NCI-H524 (cell line): Measurements from ENCODE around the gene C3.
"Not testable (repeated sequence)": the region's sequence is repeated elsewhere in the genome, so short reads cannot be mapped to it uniquely, and the experiment has no call there.

Source experiments
- DNase-seq, 2 experiments: peaks; one replicate each; lab custom pipeline; 2025; lab: John Stamatoyannopoulos, UW

Gene C3

GRCh38 chr19:6690160-6690885 lies 30.1 kb downstream of the C3 start:
- no peak for DNase-seq

GRCh38 chr19:6687114-6687513 lies 33.3 kb downstream of the C3 start:
- no peak for DNase-seq

- no peak for DNase-seq
Measured at GRCh38 chr19:6686628-6686975, 33.8 kb downstream of the C3 start.

- no peak for DNase-seq
Measured at GRCh38 chr19:6685962-6686627, 34.4 kb downstream of the C3 start.

- DNase-seq: no peak
Measured at GRCh38 chr19:6685482-6685881, 35.0 kb downstream of the C3 start.

GRCh38 chr19:6683971-6684370 lies 36.5 kb downstream of the C3 start:
- no peak for DNase-seq

- DNase-seq: no peak
Measured at GRCh38 chr19:6682607-6683128, 37.8 kb downstream of the C3 start.

- DNase-seq: no peak
Measured at GRCh38 chr19:6680141-6680540, 40.3 kb downstream of the C3 start.

GRCh38 chr19:6679139-6679538 lies 41.3 kb downstream of the C3 start:
- DNase-seq: no peak

- no peak for DNase-seq
Measured at GRCh38 chr19:6678690-6679109, 41.8 kb downstream of the C3 start.

GRCh38 chr19:6677883-6678689 lies 42.4 kb downstream of the C3 start:
- no peak for DNase-seq

- no peak for DNase-seq
Measured at GRCh38 chr19:6677495-6677882, 43.0 kb downstream of the C3 start.

- no peak for DNase-seq
Measured at GRCh38 chr19:6676288-6676687, 44.2 kb downstream of the C3 start.

- DNase-seq: no peak
Measured at GRCh38 chr19:6674868-6675305, 45.6 kb downstream of the C3 start.

GRCh38 chr19:6674408-6674807 lies 46.0 kb downstream of the C3 start:
- DNase-seq: not testable (repeated sequence)

GRCh38 chr19:6672693-6673290 lies 47.7 kb downstream of the C3 start:
- DNase-seq: no peak

- DNase-seq: no peak
Measured at GRCh38 chr19:6671960-6672359, 48.5 kb downstream of the C3 start.

- DNase-seq: no peak
Measured at GRCh38 chr19:6668691-6669090, 51.8 kb downstream of the C3 start.

- DNase-seq: no peak
Measured at GRCh38 chr19:6667114-6667627, 53.3 kb downstream of the C3 start.

- DNase-seq: no peak
Measured at GRCh38 chr19:6664916-6665315, 55.5 kb downstream of the C3 start.

GRCh38 chr19:6663236-6664201 lies 56.9 kb downstream of the C3 start:
- DNase-seq: no peak
